A549 (cell line): Measurements from ENCODE around the gene CRELD1. TPM values are rescaled to one million over a fixed set of nuclear protein-coding genes. Genes with fewer than 3 reads are reported as not detected.
A peak's percentile ranks its signal among the peaks of the same experiment; 100 is the strongest.
"Not testable (repeated sequence)": the region's sequence is repeated elsewhere in the genome, so short reads cannot be mapped to it uniquely, and the experiment has no call there.

ENCODE experiments used
- ATAC-seq, 2 experiments: fragments of 200-7000 bp in 1 of 2; fragments of >200 bp in 1 of 2; cut with Nextera tagmentation in 1 of 2; cut with Tn5 transposase in 1 of 2; 3 replicates each; pipeline versions ENCODE4 v1.8.0 to v1.9.1; 2018 to 2020; ENCODE audit warnings: mild to moderate bottlenecking in 1 of 2, moderate library complexity in 1 of 2
- CTCF ChIA-PET: fragments of 300-600 bp; sonication (Branson Sonifier 250); formaldehyde crosslinking; extraction: SDS; loops from one replicate; lab custom pipeline; 2021; ENCODE audit warnings: antibody characterized with exemption, inconsistent platforms; lab: Yijun Ruan, JAX
- POLR2A ChIA-PET: fragments of 350-600 bp; formaldehyde crosslinking; extraction: SDS; loops from one replicate; lab custom pipeline; 2021; ENCODE audit warnings: antibody characterized with exemption, inconsistent platforms; lab: Yijun Ruan, JAX
- DNase-seq, 2 experiments: peaks; one replicate each; pipeline versions ENCODE4 v3.0.0 to v3.0.0-alpha.2; 2011 to 2016; ENCODE audit warnings: low read depth in 1 of 2, low spot score in 1 of 2
- FAIRE-seq: peaks from 2 replicates; lab custom pipeline; 2011; peaks lifted over from hg19 to GRCh38; lab: Jason Lieb, UNC
- H3K27ac ChIP-seq, 2 experiments: fragments of >200 bp; sonication (Bioruptor Twin); formaldehyde crosslinking; 3 replicates each; pipeline ENCODE4 v1.5.1; 2016 to 2017
- H3K4me1 ChIP-seq: fragments of >200 bp; sonication (Bioruptor Twin); formaldehyde crosslinking; 3 replicates; pipeline ENCODE4 v1.6.1; 2016
- H3K4me2 ChIP-seq: fragments of >200 bp; sonication (Bioruptor Twin); formaldehyde crosslinking; 3 replicates; pipeline ENCODE4 v1.6.1; 2016
- H3K4me3 ChIP-seq: fragments of >200 bp; sonication (Bioruptor Twin); formaldehyde crosslinking; 3 replicates; pipeline ENCODE4 v1.5.1; 2016
- H3K9me3 ChIP-seq: fragments of >200 bp; sonication (Bioruptor Twin); formaldehyde crosslinking; 3 replicates; pipeline ENCODE4 v1.6.1; 2016
- CBX8 ChIP-seq: fragments of 200-600 bp; sonication (generic); IDR thresholded peaks from 2 replicates; pipeline ENCODE4 v1.6.1; 2016
- CEBPB ChIP-seq, 2 experiments: fragments of >200 bp in 1 of 2; sonication (Bioruptor Twin) in 1 of 2; formaldehyde crosslinking in 1 of 2; IDR thresholded peaks; 2 replicates each; pipeline ENCODE4 v1.6.1; 2012 to 2016
- CHD2 ChIP-seq: fragments of 150-350 bp; IDR thresholded peaks from 2 replicates; pipeline ENCODE4 v1.6.1; 2014; ENCODE audit warnings: low read length; ENCODE audit not compliant: partially characterized antibody
- EHF ChIP-seq: fragments of 250-450 bp; sonication (Bioruptor Pico); IDR thresholded peaks from 2 replicates; pipeline ENCODE4 v1.5.0; 2020; ENCODE audit warnings: mild to moderate bottlenecking
- EHMT2 ChIP-seq: fragments of 200-600 bp; sonication (generic); IDR thresholded peaks from 2 replicates; pipeline ENCODE4 v1.6.1; 2016; ENCODE audit warnings: antibody characterized with exemption, low read depth, mild to moderate bottlenecking, moderate library complexity
- ESRRA ChIP-seq: fragments of 150-350 bp; IDR thresholded peaks from 2 replicates; pipeline ENCODE4 v1.6.1; 2014; ENCODE audit warnings: mild to moderate bottlenecking, low read length, borderline replicate concordance
- FOSL2 ChIP-seq, 2 experiments: fragments of 450-650 bp in 1 of 2; fragments of >200 bp in 1 of 2; sonication (Bioruptor Twin) in 1 of 2; formaldehyde crosslinking; IDR thresholded peaks; 2 replicates each; pipeline versions ENCODE4 v1.5.0 to v1.6.1; 2016 to 2020; ENCODE audit warnings: mild to moderate bottlenecking in 1 of 2, moderate library complexity in 1 of 2
- HOXB13 ChIP-seq: fragments of 250-450 bp; sonication (Bioruptor Pico); IDR thresholded peaks from 2 replicates; pipeline ENCODE4 v1.5.0; 2020; ENCODE audit warnings: low read depth, mild to moderate bottlenecking, moderate library complexity
- JUN ChIP-seq, 2 experiments: fragments of >200 bp; sonication (Bioruptor Twin); formaldehyde crosslinking; IDR thresholded peaks; 2 replicates in 1 of 2; 3 replicates in 1 of 2; pipeline ENCODE4 v1.6.1; 2016 to 2017
- KDM1A ChIP-seq: fragments of 200-600 bp; sonication (generic); IDR thresholded peaks from 2 replicates; pipeline ENCODE4 v1.6.1; 2016; ENCODE audit warnings: low read depth, mild to moderate bottlenecking
- KDM5A ChIP-seq: fragments of 200-600 bp; sonication (generic); IDR thresholded peaks from 2 replicates; pipeline ENCODE4 v1.6.1; 2016; ENCODE audit warnings: antibody characterized with exemption, mild to moderate bottlenecking
- POLR2A ChIP-seq: IDR thresholded peaks from 2 replicates; pipeline ENCODE4 v1.6.1; 2012; ENCODE audit warnings: mild to moderate bottlenecking, low read length
- RARB ChIP-seq: fragments of 250-450 bp; sonication (Bioruptor Pico); IDR thresholded peaks from 2 replicates; pipeline ENCODE4 v1.8.0; 2021; ENCODE audit warnings: mild to moderate bottlenecking, moderate library complexity
- RCOR1 ChIP-seq: fragments of 150-350 bp; IDR thresholded peaks from 2 replicates; pipeline ENCODE4 v1.6.1; 2014; ENCODE audit warnings: antibody characterized with exemption, low read length, low read depth
- RFX5 ChIP-seq: fragments of 450-650 bp; IDR thresholded peaks from 2 replicates; pipeline ENCODE4 v1.7.1; 2014; ENCODE audit warnings: antibody characterized with exemption, mild to moderate bottlenecking, moderate library complexity
- TFCP2L1 ChIP-seq: fragments of 250-450 bp; sonication (Bioruptor Pico); IDR thresholded peaks from 2 replicates; pipeline ENCODE4 v1.5.0; 2021; ENCODE audit warnings: mild to moderate bottlenecking
- WGBS: methylation state at CpG from one replicate; pipeline ENCODE4 v1.1.6; 2017; ENCODE audit errors: missing lambda C conversion rate; 5-methylcytosine and 5-hydroxymethylcytosine counted together
- polyA plus RNA-seq, 4 experiments: library from polyadenylated mRNA; depleted of rRNA in 3 of 4; stranded (reverse); fragments of >200 nt; fragmentation: RNase III in 1 of 4; extraction: RNeasy Plus Mini Kit Qiagen cat#74134 plus additional on column Dnase treatment in 1 of 4; gene quantifications; 2 replicates in 3 of 4; 3 replicates in 1 of 4; pipeline ENCODE4 v1.2.3, GENCODE V29; 2011 to 2017
- TF ChIP-seq, protein P1 (sequence below): fragments of >200 bp; sonication (Bioruptor Twin); formaldehyde crosslinking; IDR thresholded peaks from 3 replicates; pipeline ENCODE4 v1.6.1; 2016
- TF ChIP-seq, protein P2 (sequence below): fragments of 250-450 bp; sonication (Bioruptor Pico); IDR thresholded peaks from 2 replicates; pipeline ENCODE4 v1.5.0; 2020; ENCODE audit warnings: low read depth, mild to moderate bottlenecking, moderate library complexity

The CRELD1 gene
- polyA plus RNA-seq, 2 of the 4 experiments (the other 2 are of a cell fraction) = 11.1 to 13.9 TPM

DNA sequence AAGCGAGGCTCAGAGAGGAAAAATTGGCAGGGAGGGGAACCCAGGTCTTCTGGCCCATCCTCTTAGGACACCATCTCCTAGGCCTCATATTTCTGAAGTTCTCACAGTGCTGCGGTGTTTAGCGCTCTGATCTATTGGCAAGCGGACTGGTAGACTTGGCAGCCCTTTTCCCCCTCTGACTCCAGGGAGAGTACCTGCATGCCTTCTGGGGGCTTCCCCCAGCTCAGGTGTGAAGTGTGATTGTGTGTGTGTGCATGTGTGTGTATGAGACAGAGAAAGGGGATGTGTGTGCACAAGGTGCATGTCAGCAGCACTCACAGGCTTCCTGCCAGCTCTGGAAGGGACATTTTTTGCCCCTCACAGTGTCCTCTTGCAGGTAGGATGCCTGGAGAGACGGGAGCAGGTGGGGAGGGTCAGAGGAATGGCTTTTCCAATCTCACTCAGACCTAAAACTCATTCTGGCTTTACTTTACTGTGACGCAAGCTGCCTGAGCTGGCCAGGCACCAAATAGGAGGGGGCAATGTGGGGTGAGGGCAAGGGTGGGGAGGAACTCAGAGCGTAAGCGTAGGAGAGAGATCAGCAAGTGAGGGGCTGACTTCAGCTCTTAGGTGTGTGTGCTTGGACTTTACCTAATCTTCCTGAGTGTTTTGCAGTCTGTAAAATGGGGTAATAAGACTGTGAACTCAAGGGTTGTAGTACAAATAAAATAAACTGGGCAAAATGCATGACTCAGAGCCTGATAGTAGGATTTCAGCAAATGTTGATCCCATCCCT lies 35.0 kb upstream of the CRELD1 start:
- H3K27ac ChIP-seq = peak overlapping the region; percentile 76 to 82
- H3K4me1 ChIP-seq = peaks cover 67% of the 10 kb centered on the region
- no peaks in the 10 kb centered on the region for H3K9me3 ChIP-seq
- CTCF ChIA-PET = interaction anchor here (0.7 to 1.7 kb wide), 4 partner anchors 9 to 52 kb away, joined by 3 to 5 read pairs (median 3); no protein-coding TSS in a partner anchor
- TF ChIP-seq JUN (IDR thresholded peaks at IDR 0.05) (no peak), HOXB13 (CRISPR knock-in tag) (no peak), FOSL2 (IDR thresholded peaks at IDR 0.05) (0 out of 2 replicates have a peak, but pooled peaks have one; percentile 8), FOSL2 (CRISPR knock-in tag; IDR thresholded peaks at IDR 0.05) (no peak), POLR2A (no peak), ESRRA (no peak), KDM5A (no peak), CHD2 (no peak), TFCP2L1 (no peak), CEBPB (IDR thresholded peaks at IDR 0.05) (peak in 1 of 2 experiments; percentile 11; a peak in 1 of 4 replicates), RCOR1 (no peak), EHF (CRISPR knock-in tag) (no peak), RARB (no peak), CBX8 (no peak), KDM1A (no peak)
- TF ChIP-seq, protein P1, sequence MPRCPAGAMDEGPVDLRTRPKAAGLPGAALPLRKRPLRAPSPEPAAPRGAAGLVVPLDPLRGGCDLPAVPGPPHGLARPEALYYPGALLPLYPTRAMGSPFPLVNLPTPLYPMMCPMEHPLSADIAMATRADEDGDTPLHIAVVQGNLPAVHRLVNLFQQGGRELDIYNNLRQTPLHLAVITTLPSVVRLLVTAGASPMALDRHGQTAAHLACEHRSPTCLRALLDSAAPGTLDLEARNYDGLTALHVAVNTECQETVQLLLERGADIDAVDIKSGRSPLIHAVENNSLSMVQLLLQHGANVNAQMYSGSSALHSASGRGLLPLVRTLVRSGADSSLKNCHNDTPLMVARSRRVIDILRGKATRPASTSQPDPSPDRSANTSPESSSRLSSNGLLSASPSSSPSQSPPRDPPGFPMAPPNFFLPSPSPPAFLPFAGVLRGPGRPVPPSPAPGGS = no peak
- TF ChIP-seq, protein P2, sequence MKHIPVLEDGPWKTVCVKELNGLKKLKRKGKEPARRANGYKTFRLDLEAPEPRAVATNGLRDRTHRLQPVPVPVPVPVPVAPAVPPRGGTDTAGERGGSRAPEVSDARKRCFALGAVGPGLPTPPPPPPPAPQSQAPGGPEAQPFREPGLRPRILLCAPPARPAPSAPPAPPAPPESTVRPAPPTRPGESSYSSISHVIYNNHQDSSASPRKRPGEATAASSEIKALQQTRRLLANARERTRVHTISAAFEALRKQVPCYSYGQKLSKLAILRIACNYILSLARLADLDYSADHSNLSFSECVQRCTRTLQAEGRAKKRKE (CRISPR knock-in tag) = no peak
- WGBS = 54% methylated on average over 8 of the region's 8 CpGs
- H3K4me2 ChIP-seq = peak overlapping the region; percentile 68
- FAIRE-seq = no peak
- H3K4me3 ChIP-seq = no peak overlapping the region
- no peak for DNase-seq
- peak; percentile 9 to 13; a peak in 4 of 6 replicates for ATAC-seq
- POLR2A ChIA-PET = interaction anchor here (1.0 to 1.1 kb wide), 2 partner anchors 14 to 34 kb away, joined by 4 to 6 read pairs; partner anchors contain the start of gene CRELD1

DNA sequence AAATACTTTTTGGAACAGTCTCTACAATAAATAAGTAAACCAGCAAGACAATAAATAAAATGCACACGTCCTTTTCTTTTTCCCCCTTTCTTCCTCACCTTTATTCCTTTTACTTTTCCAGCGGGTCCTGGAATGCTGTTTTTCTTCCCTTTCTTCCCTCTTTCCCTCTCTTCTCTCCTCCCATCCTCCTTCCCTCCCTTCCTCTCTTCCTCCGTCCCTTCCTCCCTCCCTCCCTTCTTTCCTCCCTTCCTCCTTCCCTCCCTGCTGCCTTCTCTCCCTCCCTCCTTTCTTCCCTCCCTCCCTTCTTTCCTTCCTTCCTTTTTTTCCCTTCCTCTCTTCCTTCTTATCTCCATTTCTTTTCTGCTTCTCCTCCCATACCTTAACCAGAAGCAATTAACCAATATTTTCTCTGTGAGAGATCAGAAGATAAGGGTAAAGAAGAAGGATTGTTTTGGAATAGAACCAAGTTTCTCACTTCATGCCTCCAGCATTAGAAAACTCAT lies 34.3 kb upstream of the CRELD1 start:
- Histone ChIP-seq H3K4me2 (peak overlapping the region; percentile 68), H3K4me1 (peaks cover 61% of the 10 kb centered on the region), H3K27ac (peak overlapping the region; percentile 76 to 82; a peak in 5 of 6 replicates), H3K4me3 (no peak overlapping the region), H3K9me3 (no peaks in the 10 kb centered on the region)
- CTCF ChIA-PET = interaction anchor here (1.7 kb wide), 1 partner anchor 14 kb away, joined by 5 read pairs; no protein-coding TSS in a partner anchor
- POLR2A ChIA-PET = no interaction called here
- FAIRE-seq = no peak
- DNase-seq = no peak
- no peak for ATAC-seq
- 43% methylated on average over 3 of the region's 3 CpGs for WGBS
- TF ChIP-seq EHMT2 = no peak
- no peak for TF ChIP-seq JUN (IDR thresholded peaks at IDR 0.05)
- TF ChIP-seq RFX5 = no peak

DNA sequence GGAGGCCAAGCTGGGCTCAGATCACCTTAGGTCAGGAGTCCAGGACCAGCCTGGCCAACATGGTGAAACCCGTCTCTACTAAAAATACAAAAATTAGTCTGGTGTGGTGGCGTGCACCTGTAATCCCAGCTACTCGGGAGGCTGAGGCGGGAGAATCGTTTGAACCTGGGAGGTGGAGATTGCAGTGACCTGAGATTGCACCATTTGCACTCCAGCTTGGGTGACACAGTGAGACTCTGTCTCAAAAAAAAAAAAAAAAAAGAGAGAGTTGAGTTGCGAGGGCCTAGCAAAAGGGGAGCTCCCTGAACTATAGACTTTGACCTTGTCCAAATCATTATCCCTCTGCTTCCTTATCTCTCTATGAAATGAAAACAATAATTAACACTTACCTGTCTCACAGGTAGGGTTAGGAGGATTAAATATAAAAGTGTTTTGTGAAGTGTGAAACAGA lies 32.6 kb upstream of the CRELD1 start:
- ChIA-PET POLR2A (interaction anchor here (0.7 to 1.4 kb wide), 2 partner anchors 12 to 16 kb away, joined by 5 to 7 read pairs; no protein-coding TSS in a partner anchor), CTCF (interaction anchor here (0.6 to 3.9 kb wide), 10 partner anchors 10 to 52 kb away, joined by 3 to 18 read pairs (median 4); partner anchors contain the start of genes CRELD1 and JAGN1)
- not testable (repeated sequence) for H3K4me2 ChIP-seq, ATAC-seq, H3K4me3 ChIP-seq, H3K27ac ChIP-seq, FAIRE-seq, H3K9me3 ChIP-seq, DNase-seq
- peaks cover 49% of the 10 kb centered on the region for H3K4me1 ChIP-seq
- WGBS = 91% methylated on average over 6 of the region's 6 CpGs
